T1000 (cell line): ENCODE measurements around the gene CD200R1L.
"Not testable (repeated sequence)": the region's sequence is repeated elsewhere in the genome, so short reads cannot be mapped to it uniquely, and the experiment has no call there.

Experiments used
- DNase-seq: peaks from one replicate; lab custom pipeline; 2025; ENCODE audit warnings: mixed read lengths; lab: John Stamatoyannopoulos, UW

CD200R1L gene, protein sequence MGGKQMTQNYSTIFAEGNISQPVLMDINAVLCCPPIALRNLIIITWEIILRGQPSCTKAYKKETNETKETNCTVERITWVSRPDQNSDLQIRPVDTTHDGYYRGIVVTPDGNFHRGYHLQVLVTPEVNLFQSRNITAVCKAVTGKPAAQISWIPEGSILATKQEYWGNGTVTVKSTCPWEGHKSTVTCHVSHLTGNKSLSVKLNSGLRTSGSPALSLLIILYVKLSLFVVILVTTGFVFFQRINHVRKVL

DNA sequence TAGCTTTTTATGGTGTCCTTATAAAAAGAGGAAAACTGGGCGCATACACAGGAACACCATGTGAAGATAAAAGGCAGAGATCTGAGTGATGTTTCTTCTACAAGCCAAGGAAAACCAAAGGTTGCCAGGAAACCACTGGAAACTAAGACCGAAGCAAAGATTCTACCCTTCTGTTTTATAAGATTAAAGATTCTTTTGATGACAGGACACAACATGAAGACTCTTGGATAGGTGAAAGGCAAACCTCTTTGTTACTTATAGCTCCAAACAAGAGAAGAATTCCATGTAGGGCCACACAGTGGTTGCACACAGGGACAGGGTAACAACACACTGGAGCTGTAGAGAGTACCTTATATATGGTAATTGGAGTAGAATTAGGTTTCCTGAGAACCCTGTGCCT is at the start of gene CD200R1L:
CD200R1L (minus strand) TSS at position 101 of the 400 bp plus-strand sequence. CDS start 17,497 bp downstream, outside the sequence.
- DNase-seq, result no peak

DNA sequence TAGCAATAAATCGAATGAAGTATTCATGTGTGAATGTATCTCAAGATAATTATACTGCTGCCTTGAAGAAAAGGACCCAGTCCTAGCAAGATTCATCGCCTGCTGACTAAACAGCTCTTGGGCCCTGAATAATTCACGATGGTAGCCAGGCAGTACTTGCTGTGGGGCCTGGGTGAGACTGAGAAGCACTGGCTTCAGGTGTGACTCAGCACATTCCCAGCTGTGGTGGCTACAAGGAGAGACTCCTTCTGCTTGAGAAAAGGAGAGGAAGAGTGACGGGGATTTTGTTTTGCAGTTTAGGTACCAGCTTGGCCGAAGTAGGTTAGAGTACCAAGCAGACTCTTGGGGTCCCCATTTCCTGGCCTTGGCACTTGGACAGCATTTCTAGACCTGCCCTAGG is 47.6 kb upstream of the CD200R1L start:
- no peak for DNase-seq

DNA sequence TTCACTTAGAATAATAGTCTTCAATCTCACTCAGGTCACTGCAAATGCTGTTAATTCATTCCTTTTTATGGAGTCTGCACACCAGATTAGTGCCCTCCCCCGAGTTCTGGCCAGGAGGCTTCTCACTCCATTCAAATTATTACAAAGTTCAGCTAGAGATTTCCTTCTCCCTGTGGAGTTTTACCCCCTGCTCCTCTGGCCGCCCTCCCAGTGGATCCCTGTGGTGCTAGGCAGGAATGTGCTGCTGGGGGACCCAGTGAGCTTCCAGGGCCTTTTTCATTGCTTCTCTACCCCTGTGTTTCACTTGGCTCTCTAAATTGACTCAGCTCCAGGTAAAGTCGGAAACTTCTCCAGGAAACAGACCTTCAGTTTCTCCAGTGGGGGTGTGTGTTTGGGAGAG is 42.7 kb upstream of the CD200R1L start:
- DNase-seq, result no peak

DNA sequence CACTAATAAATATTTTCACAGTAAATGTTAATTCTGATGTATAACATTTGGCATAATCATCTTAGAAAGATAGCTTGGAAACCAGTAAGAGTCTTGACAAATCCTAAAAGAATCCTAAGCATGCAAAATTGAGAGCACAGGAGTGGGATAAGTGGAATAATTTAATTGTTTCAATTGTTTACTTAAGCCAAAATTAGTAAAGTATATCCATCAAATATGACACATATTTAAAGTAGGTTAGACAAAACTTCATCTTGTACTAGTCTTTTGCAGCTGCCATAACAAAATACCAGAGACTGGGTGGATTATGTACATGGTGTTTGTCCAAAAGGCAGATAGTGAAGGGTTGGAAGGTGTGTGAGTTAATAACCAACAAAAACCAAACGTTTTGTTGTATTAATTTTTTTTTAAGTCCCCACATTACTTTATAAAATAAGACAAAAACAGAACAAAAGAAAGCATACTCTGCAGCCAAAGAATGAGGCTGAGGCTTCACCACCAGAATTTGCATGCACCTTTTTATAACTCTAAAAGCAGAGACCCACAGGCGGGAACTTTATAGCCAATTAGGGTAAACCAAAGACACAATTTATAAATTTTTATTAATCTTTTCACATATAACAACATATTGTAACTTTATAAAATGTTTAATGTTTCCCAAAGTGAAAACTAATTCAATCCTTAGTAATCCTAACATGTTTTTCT is 41.9 kb upstream of the CD200R1L start:
- no peak for DNase-seq

DNA sequence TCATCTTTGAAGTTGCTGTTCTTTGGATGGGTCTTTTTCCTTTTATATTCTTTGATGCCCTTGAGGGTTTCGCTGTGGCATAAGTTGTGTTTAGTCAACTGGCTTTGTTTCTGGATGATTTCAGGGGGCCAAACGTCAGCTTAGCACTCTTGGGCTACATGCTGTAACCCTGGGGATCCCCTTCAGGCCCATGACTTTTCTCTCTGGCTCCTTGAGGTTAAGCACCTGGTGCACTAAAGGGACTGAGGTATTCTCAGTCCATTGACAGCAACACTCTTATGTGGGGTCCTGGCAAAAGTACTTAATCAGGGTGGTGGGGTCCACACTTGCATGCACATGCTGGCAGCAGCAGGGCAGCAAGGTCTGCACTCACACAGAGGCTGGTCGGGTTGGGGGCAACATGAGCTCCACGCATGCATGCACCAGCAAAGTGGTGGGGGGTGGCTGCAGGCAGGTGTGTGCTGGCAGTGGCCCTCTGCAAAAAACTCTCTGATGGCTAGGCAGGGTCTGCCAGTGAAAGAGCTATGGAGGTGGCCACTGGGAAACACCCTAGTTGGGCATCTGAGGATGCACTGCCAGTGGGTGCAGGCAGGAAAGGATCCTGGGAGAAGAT is 38.1 kb upstream of the CD200R1L start:
- DNase-seq, result no peak

DNA sequence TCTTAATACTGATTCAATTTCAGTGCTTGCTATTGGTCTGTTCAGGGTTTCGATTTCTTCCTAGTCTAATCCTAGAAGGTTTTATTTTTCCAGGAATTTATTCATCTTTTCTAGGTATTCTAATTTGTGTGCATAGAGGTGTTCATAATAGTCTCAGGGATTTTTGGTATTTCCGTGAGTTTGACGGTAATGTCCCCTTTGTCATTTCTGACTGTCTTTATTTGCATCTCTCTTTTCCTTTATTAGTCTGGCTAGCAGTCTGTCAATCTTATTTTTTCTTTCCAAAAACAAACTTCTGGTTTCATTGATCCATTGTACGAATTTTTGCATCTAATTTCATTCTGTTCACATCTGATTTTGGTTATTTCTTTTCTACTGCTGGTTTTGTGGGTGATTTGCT is 35.2 kb upstream of the CD200R1L start:
- DNase-seq, result no peak

DNA sequence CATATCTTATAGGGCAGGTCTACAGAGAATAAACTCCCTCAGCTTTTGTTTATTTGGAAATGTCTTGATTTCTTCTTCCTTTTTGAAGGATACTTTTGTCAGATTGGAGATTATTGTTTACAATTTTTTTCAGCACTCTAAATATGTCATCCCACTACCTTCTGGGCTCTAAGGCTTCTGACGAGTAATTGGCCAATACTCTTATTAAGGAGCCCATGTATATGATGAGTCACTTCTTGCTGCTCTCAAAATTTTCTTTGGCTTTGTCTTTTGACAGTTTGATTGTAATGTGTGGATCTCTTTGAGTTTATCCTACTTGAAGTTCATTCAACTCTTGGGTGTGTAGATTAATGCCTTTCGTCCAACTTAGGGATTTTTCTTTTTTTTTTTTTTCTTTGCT is 28.9 kb upstream of the CD200R1L start:
- DNase-seq, result no peak

DNA sequence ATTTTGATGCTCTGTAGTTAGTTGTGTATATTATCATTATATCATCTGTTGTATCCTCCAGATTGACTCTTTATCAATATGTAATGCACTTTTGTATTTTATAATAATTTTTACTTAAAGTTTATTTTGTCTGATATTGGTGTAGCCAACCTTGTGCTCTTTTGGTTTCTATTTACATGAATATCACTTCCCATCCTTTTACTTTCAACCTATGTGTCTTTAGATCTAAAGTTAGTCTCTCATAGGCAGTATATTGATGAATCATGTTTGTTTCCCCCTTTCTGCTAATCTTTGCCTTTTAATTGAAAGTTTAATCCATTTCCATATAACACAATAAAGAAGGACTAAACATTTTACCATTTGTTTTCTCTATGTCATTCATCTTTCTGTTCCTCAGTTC is 28.1 kb upstream of the CD200R1L start:
- no peak for DNase-seq

DNA sequence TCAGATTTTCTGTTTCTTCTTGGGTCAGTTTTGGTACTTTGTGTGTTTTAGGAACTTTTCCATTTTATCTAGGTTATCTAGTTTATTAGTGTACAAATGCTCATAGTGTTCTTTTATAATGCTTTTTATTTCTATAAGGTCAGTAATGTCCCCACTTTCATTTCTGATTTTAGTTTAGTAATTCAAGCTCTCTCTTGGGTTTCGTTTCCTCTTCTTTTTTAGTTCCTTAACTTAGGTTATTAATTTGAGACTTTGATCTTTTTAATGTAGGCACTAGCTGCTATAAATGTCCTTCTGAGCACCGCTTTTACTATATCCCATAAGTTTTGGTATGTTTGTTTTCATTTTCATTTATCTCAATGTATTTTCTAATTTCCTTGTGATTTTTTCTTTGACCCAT is 27.0 kb upstream of the CD200R1L start:
- DNase-seq, result no peak

DNA sequence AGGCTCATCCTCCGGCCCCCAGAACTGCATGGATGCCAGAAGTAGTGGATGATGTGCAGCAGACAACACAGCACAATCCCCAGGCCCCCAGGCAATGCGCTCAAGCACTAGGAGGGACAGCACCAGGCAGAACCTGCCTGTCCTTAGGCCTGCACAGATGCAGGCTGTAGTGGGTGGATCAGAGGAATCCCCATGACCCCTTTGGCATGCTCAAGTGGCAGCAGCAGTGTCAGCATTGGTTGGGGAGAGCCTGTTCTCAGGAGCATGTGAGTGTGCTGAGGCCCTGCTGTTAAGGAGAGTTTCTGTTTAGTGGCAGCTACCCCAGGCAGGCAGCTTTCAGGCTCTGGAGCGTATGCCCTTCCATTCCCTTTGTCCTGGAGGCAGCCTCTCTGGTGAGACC is 25.1 kb upstream of the CD200R1L start:
- DNase-seq, result no peak

DNA sequence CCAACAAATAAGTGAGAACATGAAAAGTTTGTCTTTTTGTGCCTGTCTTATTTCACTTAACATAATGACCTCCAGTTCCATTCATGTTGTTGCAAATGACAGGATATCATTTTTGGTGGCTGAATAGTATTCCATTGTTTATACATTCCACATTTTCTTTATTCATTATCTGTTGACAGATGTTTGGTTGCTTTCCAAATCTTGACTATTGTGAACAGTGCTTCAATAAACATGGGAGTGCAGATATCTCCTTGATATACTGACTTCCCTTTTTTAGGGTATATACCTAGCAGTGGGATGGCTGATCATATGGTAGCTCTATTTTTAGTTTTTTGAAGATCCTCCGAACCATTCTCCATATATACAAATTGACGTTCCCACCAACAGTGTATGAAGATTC is 19.1 kb upstream of the CD200R1L start:
- DNase-seq, result no peak

DNA sequence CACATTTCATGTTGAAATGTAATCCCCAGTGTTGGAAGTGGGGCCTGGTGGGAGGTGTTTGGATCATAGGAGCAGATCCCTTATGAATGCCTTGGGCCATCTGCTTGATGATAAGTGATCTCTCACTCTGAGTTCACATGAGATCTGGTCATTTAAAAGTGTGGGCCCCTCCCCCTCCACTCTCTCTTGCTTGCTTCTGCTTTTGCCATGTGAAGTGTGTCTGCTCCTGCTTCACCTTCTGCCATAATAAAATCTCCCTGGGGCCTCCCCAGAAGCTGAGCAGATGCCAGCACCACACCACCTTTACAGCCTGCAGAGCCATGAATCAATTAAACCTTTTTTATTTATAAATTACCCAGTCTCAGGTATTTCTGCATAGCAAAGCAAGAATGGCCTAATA is 14.2 kb upstream of the CD200R1L start:
- DNase-seq, result no peak

DNA sequence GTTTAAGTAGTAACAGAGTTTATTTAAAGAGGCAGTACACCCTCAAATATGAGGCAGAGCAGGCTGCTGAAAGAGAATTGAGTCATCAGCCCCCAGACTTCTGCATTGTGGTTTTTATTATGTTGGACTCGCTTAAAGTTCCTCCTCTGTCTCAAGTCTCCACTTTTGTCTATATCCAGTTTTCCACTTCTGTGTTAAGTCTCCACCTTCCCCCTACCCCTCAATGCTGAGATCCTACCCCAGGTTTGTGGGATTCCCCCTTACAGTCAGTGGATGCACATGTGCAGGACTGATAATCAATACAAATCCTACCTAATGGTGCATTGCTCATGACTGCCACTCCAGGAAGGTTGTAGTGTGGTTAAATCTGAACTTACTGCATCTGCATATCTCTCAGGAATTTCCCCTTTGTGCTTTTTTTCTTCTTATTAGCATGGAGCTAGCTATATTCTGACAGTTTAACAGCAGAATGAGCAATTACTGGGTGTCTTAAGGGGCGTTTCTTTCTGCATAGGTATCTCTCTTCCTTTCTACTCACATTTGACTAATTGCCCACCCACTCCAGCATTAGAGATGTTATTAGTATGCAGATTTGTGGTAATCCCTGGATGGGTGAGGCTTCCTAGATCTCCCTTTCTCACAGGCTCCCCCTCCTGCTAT is 11.9 kb upstream of the CD200R1L start:
- DNase-seq, result peak; percentile 5

DNA sequence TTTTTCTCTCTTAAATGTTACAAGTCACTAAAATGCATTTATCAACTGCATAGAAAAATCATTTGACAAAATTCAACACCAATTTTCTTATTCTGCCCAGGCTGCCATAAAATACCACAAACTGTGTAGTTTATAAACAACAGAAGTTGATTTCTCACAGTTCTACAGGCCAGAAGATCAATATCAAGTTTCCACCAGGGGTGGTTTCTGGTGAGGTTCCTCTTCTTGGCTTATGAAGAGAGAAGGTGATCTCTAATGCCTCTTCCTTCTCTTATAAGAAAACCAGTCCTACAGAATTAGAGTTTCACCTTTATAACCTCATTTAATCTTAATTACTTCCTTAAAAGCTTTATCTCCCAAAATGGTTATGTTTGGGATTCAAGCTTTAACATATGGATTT is 10.9 kb upstream of the CD200R1L start:
- no peak for DNase-seq

DNA sequence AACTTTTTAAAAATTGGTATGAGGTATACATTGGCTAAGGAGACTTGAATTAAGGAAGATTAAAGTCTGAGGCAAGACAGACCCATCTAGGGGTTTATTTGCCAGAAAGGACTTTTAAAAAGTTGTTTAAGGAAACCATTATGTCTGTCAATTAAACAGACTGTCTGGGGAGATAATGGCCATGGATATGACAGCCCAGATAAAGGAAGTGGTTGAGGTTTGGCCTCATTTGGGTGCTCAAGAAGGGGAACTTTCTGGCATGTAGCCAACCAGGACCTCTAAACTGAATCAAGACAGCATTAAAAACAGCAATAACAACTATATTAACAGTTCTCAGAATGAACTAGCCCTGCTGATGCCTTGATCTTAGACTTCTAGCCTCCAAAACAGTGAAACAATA is 9.9 kb upstream of the CD200R1L start:
- DNase-seq, result no peak

DNA sequence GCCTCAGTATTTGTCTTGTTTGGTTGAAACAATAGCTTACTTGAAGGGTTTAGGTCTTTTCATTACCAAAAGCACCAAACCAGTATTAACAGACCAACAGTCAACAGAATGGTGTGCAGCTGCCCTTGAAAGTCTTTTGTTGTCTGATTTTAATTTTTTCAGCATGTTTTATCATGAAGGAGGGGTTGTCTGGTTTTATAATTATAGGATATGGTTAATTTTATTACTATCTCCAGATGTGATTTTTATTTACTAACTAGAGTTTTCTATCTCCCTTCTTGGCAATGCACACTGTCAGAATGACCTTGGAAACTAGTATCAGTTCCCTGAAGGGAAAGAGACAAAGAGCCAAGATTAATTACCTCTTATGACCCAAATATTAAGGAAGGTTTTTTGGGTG is 9.2 kb upstream of the CD200R1L start:
- DNase-seq, result no peak

DNA sequence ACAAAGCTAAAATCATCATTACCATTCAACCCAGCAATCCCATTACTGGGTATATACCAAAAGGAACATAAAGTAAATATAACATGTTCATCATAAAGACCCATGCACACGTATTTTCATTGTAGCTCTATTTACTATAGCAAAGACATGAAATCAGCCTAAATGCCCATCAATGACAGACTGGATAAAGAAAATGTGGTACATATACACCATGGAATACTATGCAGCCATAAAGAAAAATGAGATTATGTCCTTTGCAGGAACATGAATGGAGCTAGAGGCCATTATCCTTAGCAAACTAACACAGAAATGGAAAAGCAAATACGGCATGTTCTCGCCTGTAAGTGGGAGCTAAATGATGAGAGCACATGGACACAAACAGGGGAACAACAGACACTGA is 8.4 kb upstream of the CD200R1L start:
- not testable (repeated sequence) for DNase-seq

DNA sequence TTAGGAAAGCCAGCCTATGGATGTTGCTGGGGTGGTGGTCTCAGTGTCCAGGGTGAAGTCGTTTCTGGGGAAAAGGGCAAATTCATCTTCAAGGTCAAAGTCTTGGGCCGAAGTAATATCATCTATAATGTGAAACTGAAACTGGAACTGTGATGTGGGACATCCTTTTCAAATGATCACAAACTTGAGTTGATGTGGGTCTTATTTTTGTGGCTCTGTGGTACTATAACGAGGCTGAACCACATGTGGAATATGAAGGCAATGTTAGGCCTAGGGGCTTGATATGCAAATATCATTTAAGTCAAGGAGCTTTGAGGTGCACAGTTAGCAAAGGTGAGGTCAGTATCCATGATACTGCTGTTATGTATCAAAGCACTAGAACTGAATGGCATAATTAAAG is 1.5 kb upstream of the CD200R1L start:
- no peak for DNase-seq

DNA sequence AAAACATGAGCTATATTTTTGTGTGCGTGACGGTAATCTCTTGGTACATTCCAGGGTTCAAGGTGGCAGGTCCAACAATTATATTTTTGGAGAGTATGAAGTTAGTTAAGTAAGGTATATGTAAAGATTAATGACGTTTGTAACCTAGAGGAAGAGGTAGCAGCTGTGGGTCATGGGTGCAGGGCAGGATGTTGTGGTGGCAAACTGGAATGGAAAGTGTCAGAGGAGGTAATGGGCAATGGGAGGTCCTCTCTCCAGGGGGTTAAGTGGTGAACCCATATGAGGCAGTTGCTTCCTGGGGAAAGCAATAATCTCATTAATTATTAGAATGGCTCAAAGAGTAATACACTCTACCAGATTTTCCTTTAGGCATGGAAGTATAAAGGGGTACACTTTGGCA is 1.0 kb upstream of the CD200R1L start:
- no peak for DNase-seq

DNA sequence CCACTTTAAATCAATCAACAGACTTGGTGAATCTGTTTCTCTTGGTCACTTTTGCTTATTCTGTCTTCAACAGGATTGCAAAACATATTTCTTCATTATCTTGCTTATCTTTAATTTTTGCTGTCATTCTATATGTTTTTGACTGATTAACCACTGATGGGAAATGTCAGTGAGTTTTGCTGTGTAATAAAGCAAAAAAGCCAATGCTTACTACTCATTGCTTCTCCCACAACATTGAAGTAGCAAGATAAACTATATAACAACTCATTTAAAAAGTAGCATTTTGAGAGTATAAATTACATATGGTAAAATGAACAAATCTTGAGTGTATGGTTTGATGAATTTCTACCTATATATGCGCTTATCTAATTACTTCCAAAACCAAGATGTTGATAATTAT is 892 bp downstream of the CD200R1L start:
- no peak for DNase-seq

DNA sequence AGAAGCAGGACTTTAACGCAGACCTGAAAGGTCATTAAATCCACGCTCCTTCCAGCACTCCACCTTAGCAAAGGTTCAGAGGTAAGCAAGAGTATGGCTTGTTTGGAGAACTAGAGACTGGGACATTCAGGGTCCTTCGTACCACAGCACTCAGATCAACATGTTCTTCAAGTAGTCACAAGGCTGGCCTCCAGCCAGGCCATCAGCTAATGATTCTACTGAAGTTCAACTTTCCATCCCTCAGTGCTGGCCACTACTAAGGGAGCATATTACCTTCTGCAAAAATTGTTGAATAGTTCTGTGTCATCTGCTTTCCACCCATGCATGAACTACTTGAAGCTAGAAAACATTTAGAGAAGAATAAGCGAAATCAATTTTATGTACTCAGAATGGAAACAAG is 17.6 kb downstream of the CD200R1L start:
- no peak for DNase-seq

DNA sequence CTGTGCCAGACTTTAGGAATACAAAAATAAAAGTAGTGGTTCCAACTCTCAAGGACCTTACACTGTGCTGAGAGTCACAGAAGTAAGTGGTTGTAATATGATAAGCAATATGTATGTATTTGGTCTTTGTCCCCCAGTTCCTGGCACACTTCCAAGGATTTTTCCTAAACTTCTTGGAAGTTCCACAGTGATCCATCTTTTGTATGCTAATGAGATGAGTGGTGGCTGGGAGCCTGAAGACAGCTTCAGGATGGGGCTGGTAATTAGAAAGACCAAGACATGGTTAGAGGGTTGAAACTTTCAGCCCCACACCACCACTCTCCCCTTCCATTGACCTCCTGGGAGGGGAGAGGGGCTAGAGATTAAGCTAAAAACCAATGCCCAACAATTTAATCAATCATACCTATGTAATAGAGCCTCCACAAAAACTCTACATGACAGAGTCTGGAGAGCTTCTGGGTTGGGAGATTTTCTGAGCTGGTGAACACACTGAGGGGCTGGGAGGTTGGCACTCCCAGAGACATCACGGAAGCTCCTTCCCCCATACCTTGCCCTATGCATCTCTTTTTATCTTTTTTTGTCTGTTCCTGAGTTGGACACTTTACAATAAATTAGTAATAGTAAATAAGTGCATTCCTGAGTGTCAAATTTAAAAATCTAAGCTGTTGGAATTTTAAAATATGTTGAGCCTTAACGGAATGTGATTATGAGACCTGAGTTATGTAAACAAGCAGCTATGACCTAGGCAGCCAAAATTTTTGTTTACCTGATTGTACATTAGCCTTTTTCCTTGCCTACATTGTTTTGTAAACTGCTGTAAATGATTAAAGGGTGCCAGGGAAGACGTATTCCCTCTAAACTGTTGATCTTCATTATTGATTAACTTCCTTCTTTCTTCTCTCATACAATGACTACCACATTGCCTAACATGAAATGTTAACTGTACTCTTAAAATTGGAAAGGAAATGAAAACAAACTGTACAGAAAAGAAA is 24.3 kb downstream of the CD200R1L start:
- no peak for DNase-seq
